Raji (cell line): ENCODE data around the gene DEPP1.

Experiments
- POLR2A ChIP-seq: IDR thresholded peaks from 2 replicates; pipeline ENCODE4 v1.6.1; 2011; ENCODE audit warnings: low read depth, low read length, control low read depth; ENCODE audit not compliant: insufficient read depth

DEPP1 gene

DNA sequence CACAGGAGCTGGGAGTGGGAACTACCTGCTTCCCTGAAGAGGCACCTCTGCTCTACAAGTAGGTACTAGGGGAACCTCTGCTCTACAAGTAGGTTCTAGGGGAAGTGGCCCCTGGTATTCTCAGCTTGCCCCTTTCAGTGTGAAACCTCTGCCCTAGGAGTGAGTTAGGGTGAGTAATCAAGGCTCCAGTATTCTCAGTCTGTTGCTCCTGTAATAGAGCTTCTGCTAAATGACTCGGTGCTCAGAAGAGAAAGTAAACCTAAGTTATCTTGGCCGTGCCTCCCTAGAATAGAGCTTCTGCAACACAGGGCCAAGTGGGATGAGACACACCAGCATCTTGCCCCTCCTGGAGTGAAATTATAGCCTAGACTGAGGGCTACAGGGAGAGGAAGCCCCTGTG, 32.4 kb downstream of the DEPP1 start:
- no peak for TF ChIP-seq POLR2A

DNA sequence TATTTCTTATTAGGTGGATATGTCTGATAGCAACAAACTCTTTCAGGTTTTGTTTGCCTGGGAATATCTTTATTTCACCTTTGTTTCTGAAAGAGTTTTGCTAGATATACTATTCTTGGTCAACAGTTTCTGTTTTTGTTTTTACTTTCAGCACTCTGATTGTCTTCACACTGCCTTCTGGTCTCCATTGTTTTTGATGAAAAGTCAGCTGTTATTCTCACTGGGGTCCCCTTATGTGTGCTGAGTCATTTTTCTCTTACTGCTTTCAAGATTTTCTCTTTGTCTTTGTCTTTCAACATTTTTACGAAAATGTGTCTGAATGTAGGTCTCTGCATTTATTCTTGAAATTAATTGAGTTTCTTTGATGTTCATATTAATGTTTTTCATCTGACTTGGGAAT, 34.3 kb downstream of the DEPP1 start:
- no peak for TF ChIP-seq POLR2A

- TF ChIP-seq POLR2A, result no peak
Measured at GRCh38 chr10:44939691-44940401, 38.8 kb downstream of the DEPP1 start.

DNA sequence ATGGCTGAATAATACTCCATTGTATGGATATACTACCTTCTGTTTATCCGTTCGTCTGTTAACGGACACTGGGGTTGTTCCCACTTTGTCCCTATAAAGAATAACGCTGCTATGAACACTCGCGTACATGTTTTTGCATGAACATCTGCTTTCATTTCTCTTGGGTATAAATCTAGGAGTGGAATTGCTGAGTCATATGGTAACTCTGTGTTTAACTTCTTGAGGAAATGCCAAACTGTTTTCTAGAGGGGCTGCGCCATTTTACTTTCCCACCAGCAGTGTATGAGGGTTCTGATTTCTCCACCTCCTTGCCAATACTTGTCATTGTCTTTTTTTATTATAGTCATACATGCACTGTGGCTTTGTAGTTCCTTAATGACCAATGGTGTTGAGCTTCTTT, 39.7 kb downstream of the DEPP1 start:
- no peak for TF ChIP-seq POLR2A

- TF ChIP-seq POLR2A, result no peak
Measured at GRCh38 chr10:44937196-44938005, 41.2 kb downstream of the DEPP1 start.

- TF ChIP-seq POLR2A, result no peak
Measured at GRCh38 chr10:44936314-44936975, 42.2 kb downstream of the DEPP1 start.

DNA sequence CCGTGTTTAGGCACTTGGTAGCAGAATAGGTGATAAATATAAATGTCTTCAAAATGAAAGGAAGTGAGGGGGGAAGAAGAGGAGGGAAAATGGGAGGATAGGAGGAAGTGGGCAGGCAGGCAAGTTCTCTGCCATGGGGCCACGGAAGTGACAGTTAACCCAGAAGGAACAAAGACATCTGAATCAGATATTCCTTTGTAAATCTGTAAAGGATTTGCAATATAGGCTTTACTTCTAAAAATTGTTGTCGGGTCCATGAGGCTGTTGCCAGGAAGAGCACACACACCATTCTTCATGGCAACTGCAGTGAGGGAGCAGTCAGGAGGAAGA, 42.7 kb downstream of the DEPP1 start:
- TF ChIP-seq POLR2A, result no peak

GRCh38 chr10:44935201-44935965, 43.2 kb downstream of the DEPP1 start:
- TF ChIP-seq POLR2A, result no peak

GRCh38 chr10:44934416-44935200, 44.0 kb downstream of the DEPP1 start:
- no peak for TF ChIP-seq POLR2A

DNA sequence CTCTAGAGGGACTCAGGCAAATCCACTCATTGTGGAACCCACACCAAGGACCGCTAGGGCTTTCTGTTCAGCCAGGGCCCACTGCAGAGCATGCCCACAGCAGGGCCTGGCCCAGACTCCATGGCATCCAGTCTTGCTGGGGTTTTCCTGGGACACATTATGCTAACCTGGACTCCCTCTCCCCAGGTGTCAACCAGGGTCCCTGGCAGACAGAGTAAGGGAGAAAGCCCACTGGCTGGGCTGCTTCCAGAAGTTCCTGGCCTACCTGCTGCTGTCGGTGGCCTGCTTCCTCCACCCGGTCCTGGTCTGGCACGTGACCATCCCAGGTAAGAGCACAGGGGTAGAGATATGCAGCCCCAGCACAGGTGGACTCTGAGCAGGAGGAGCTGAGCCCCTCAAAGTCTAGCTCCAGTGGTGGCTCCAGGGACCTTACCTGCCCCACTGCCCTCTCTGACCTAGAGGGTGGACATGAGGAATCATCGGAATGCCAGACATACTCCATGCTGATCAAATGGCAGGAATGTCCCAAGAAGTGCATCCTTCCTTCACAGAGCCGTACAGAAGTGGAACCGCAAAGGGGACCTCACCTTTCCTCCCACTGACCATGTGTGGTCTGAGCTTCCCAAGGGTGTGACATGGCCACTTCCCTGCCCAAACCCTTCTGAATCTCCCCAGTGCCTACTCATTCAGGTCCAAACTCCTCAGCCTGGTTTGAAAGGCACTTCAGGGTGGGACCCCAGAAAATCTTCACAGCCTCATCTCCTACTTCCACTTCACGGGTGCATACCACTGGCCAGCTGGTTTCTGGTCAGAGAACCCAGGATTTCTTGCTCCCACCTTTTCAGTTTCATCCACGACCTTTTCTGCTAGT, 44.9 kb downstream of the DEPP1 start:
- no peak for TF ChIP-seq POLR2A

GRCh38 chr10:44932517-44933450, 45.8 kb downstream of the DEPP1 start:
- TF ChIP-seq POLR2A, result no peak

DNA sequence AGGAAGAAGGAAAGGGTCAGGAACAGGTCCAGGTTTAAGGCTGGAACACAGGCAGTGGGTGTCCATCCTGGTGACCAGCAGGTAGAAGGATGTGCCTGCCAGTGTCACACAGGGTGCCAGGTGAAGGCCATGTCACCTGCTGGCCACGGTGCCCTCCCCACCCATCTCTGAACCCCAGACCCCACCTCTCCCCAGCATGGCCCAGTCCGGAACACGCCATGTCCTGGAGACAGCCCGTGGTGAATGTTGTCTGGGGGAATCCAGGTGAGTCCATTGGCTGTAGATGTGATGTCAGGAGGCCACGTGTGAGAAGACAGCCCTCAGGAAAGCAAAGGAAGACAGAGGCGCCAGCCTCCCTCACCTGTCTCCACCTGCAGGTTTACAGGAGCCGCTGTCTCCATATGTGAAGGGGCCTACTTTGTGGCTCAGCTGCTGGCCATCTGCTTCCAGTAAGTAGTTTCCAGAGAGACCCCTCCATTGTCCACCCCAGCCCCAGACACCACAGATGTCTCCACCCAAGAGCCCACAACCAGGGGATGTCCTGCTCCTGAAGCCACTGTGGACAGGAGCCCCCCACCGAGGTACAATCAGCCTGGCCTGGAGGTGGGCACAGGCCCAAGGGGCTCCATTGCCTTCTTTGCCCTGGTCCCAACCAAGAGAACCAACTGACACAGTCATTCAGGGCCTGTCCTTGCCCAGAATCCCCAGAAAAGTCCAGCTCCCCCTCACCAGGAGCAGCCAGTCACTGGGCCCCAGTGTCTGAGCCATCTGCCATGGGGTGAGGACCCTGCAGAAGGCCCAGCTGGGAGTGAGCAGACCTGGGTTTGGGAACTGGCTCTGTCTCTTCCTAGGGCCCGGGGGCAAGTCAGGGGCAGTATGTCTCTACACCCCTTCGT, 46.7 kb downstream of the DEPP1 start:
- TF ChIP-seq POLR2A, result no peak
